Parathyroid adenoma (tissue), 2 donors: Measurements from ENCODE around the gene ADH7.

Experiments
- H2AFZ ChIP-seq: fragments of 300-600 bp; sonication (generic); one replicate; pipeline ENCODE4 v1.7.0; 2017; ENCODE audit warnings: antibody characterized with exemption, mild to moderate bottlenecking
- H3K27ac ChIP-seq: fragments of 300-600 bp; sonication (generic); one replicate; pipeline ENCODE4 v1.7.0; 2017
- H3K27me3 ChIP-seq: fragments of 300-600 bp; sonication (generic); one replicate; pipeline ENCODE4 v1.7.0; 2017; ENCODE audit warnings: low read length; ENCODE audit not compliant: control insufficient read depth, insufficient read depth
- H3K36me3 ChIP-seq: fragments of 300-600 bp; sonication (generic); one replicate; pipeline ENCODE4 v1.7.0; 2017; ENCODE audit warnings: low read length; ENCODE audit not compliant: control insufficient read depth, insufficient read depth
- H3K4me1 ChIP-seq: fragments of 300-600 bp; sonication (generic); one replicate; pipeline ENCODE4 v1.7.0; 2017; ENCODE audit warnings: control low read depth
- H3K4me2 ChIP-seq: fragments of 300-600 bp; sonication (generic); one replicate; pipeline ENCODE4 v1.7.0; 2017; ENCODE audit warnings: low read length
- H3K4me3 ChIP-seq: fragments of 300-600 bp; sonication (generic); one replicate; pipeline ENCODE4 v1.7.0; 2017; ENCODE audit warnings: low read depth, low read length
- H3K79me2 ChIP-seq: fragments of 300-600 bp; sonication (generic); one replicate; pipeline ENCODE4 v1.7.0; 2017; ENCODE audit warnings: control low read depth
- H3K9ac ChIP-seq: fragments of 300-600 bp; sonication (generic); one replicate; pipeline ENCODE4 v1.7.0; 2017; ENCODE audit warnings: mild to moderate bottlenecking
- H3K9me3 ChIP-seq: fragments of 300-600 bp; sonication (generic); one replicate; pipeline ENCODE4 v1.7.0; 2017; ENCODE audit warnings: low read length; ENCODE audit not compliant: control insufficient read depth
- TF ChIP-seq, protein P1 (sequence below): fragments of 300-600 bp; sonication (generic); IDR thresholded peaks from one replicate; pipeline ENCODE4 v1.7.0; 2017; ENCODE audit warnings: antibody characterized with exemption, mild to moderate bottlenecking
- donor health status: primary hyperparathyroidism.

Gene ADH7

GRCh38 chr4:99435154-99435553 lies at the start of gene ADH7:
TSS of gene ADH7 (minus strand) at chr4:99435342. CDS start at chr4:99435233, 109 bp downstream.
- Histone ChIP-seq H3K36me3 (no peaks in the 10 kb centered on the region), H3K4me1 (no peaks in the 10 kb centered on the region), H3K27ac (no peak within 1 kb of the TSS)

DNA sequence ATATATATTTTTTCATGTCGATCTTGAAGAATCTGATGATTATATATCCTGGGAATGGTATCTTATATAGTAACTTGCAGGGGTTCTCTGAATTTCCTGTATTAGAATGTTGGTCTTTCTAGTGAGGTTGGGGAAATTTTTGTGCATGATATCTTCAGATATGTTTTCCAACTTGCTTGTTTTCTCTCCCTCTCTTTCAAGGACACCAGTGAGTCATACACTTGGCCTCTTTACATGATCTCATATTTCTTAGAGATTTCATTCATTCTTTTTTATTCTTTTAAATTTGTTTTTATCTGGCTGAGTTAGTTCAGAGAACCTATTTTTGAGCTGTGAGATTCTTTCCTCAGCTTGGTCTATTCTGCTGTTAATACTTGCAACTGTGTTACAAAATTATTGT lies 48.5 kb upstream of the ADH7 start:
- no peak overlapping the region for H3K27ac ChIP-seq
- TF ChIP-seq, protein P1, sequence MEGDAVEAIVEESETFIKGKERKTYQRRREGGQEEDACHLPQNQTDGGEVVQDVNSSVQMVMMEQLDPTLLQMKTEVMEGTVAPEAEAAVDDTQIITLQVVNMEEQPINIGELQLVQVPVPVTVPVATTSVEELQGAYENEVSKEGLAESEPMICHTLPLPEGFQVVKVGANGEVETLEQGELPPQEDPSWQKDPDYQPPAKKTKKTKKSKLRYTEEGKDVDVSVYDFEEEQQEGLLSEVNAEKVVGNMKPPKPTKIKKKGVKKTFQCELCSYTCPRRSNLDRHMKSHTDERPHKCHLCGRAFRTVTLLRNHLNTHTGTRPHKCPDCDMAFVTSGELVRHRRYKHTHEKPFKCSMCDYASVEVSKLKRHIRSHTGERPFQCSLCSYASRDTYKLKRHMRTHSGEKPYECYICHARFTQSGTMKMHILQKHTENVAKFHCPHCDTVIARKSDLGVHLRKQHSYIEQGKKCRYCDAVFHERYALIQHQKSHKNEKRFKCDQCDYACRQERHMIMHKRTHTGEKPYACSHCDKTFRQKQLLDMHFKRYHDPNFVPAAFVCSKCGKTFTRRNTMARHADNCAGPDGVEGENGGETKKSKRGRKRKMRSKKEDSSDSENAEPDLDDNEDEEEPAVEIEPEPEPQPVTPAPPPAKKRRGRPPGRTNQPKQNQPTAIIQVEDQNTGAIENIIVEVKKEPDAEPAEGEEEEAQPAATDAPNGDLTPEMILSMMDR: no peak

More at GRCh38 chr4:99435154-99435553, at the start of gene ADH7:
- Histone ChIP-seq H3K79me2 (no peaks in the 10 kb centered on the region), H2AFZ (no peak within 1 kb of the TSS), H3K4me3 (no peak within 1 kb of the TSS), H3K27me3 (no peaks in the 10 kb centered on the region), H3K4me2 (no peak within 1 kb of the TSS), H3K9me3 (no peaks in the 10 kb centered on the region), H3K9ac (no peak within 1 kb of the TSS)
- TF ChIP-seq, protein P1: no peak

GRCh38 chr4:99473131-99473530 lies 38.0 kb upstream of the ADH7 start:
- H2AFZ ChIP-seq: no peak overlapping the region
- H3K9ac ChIP-seq: no peak overlapping the region
- H3K9me3 ChIP-seq: no peaks in the 10 kb centered on the region
- no peaks in the 10 kb centered on the region for H3K4me1 ChIP-seq
- H3K4me3 ChIP-seq: no peak overlapping the region
- H3K27ac ChIP-seq: no peak overlapping the region
- no peak overlapping the region for H3K4me2 ChIP-seq
- no peaks in the 10 kb centered on the region for H3K79me2 ChIP-seq
- no peaks in the 10 kb centered on the region for H3K36me3 ChIP-seq
- TF ChIP-seq, protein P1: no peak
- no peaks in the 10 kb centered on the region for H3K27me3 ChIP-seq

More for the DNA sequence above, 48.5 kb upstream of the ADH7 start:
- Histone ChIP-seq H3K79me2 (no peaks in the 10 kb centered on the region), H3K27me3 (no peaks in the 10 kb centered on the region), H3K9me3 (peaks cover 3% of the 10 kb centered on the region), H3K4me2 (no peak overlapping the region), H3K4me1 (no peaks in the 10 kb centered on the region), H3K36me3 (no peaks in the 10 kb centered on the region), H2AFZ (no peak overlapping the region), H3K4me3 (no peak overlapping the region), H3K9ac (no peak overlapping the region)

- H3K27me3 ChIP-seq: no peaks in the 10 kb centered on the region
- H3K4me2 ChIP-seq: no peak overlapping the region
- TF ChIP-seq, protein P1: no peak
- no peaks in the 10 kb centered on the region for H3K9me3 ChIP-seq
- no peaks in the 10 kb centered on the region for H3K4me1 ChIP-seq
- no peak overlapping the region for H2AFZ ChIP-seq
- no peak overlapping the region for H3K27ac ChIP-seq
- no peak overlapping the region for H3K9ac ChIP-seq
- H3K4me3 ChIP-seq: no peak overlapping the region
- H3K36me3 ChIP-seq: no peaks in the 10 kb centered on the region
- no peaks in the 10 kb centered on the region for H3K79me2 ChIP-seq
Observed at GRCh38 chr4:99471896-99472295, 36.8 kb upstream of the ADH7 start.

- H3K4me3 ChIP-seq: no peak overlapping the region
- no peaks in the 10 kb centered on the region for H3K4me1 ChIP-seq
- TF ChIP-seq, protein P1: no peak
- no peak overlapping the region for H3K27ac ChIP-seq
- no peaks in the 10 kb centered on the region for H3K79me2 ChIP-seq
- no peaks in the 10 kb centered on the region for H3K27me3 ChIP-seq
- H3K4me2 ChIP-seq: no peak overlapping the region
- H3K9ac ChIP-seq: no peak overlapping the region
- no peak overlapping the region for H2AFZ ChIP-seq
- no peaks in the 10 kb centered on the region for H3K36me3 ChIP-seq
- no peaks in the 10 kb centered on the region for H3K9me3 ChIP-seq
Observed at GRCh38 chr4:99471349-99471748, 36.2 kb upstream of the ADH7 start.
